ENCODE data around the gene MED14. TPM values are rescaled to one million over a fixed set of nuclear protein-coding genes. Genes with fewer than 3 reads are reported as not detected.
"Not testable (repeated sequence)": the region's sequence is repeated elsewhere in the genome, so short reads cannot be mapped to it uniquely, and the experiment has no call there.

The MED14 gene
- 10 to 100 TPM; 38.8 to 41.4 TPM for total RNA-seq

- Mint-ChIP-seq H3K4me3 (peak within 1 kb of the TSS; percentile 85), H3K9me3 (no peaks in the 10 kb centered on the region), H3K27ac (peak within 1 kb of the TSS; percentile 95), H3K36me3 (peaks cover 9% of the 10 kb centered on the region), H3K27me3 (no peaks in the 10 kb centered on the region), H3K4me1 (peaks cover 32% of the 10 kb centered on the region)
- DNase-seq: peak; percentile 94
Measured at GRCh38 chrX:40735325-40736169, at the start of gene MED14. Gene MED14, minus strand, starts transcription at chrX:40735542. Its CDS starts 130 bp downstream, at chrX:40735412.

GRCh38 chrX:40784516-40785151 is 49.3 kb upstream of the MED14 start:
- peaks cover 6% of the 10 kb centered on the region for H3K4me1 Mint-ChIP-seq
- H3K4me3 Mint-ChIP-seq: no peak overlapping the region
- H3K36me3 Mint-ChIP-seq: no peaks in the 10 kb centered on the region
- no peaks in the 10 kb centered on the region for H3K27me3 Mint-ChIP-seq
- H3K9me3 Mint-ChIP-seq: peaks cover 2% of the 10 kb centered on the region
- no peak for DNase-seq
- H3K27ac Mint-ChIP-seq: no peak overlapping the region

- H3K27ac Mint-ChIP-seq, H3K4me1 Mint-ChIP-seq, H3K9me3 Mint-ChIP-seq, H3K4me3 Mint-ChIP-seq, DNase-seq, H3K27me3 Mint-ChIP-seq, H3K36me3 Mint-ChIP-seq: not testable (repeated sequence)
Measured at GRCh38 chrX:40782644-40783259, 47.4 kb upstream of the MED14 start.

GRCh38 chrX:40780951-40781350 is 45.6 kb upstream of the MED14 start:
- H3K27me3 Mint-ChIP-seq: no peaks in the 10 kb centered on the region

GRCh38 chrX:40780082-40780481 is 44.7 kb upstream of the MED14 start:
- H3K4me3 Mint-ChIP-seq: no peak overlapping the region
- no peak overlapping the region for H3K27ac Mint-ChIP-seq
- H3K9me3 Mint-ChIP-seq: peaks cover 2% of the 10 kb centered on the region
- H3K4me1 Mint-ChIP-seq: peaks cover 6% of the 10 kb centered on the region
- H3K36me3 Mint-ChIP-seq: no peaks in the 10 kb centered on the region
- DNase-seq: no peak
- H3K27me3 Mint-ChIP-seq: no peaks in the 10 kb centered on the region

More at GRCh38 chrX:40780951-40781350, 45.6 kb upstream of the MED14 start:
- Mint-ChIP-seq H3K4me3 (no peak overlapping the region), H3K27ac (no peak overlapping the region), H3K9me3 (peaks cover 2% of the 10 kb centered on the region), H3K36me3 (no peaks in the 10 kb centered on the region), H3K4me1 (peaks cover 6% of the 10 kb centered on the region)
- DNase-seq: no peak

GRCh38 chrX:40778861-40779575 is 43.7 kb upstream of the MED14 start:
- Mint-ChIP-seq H3K27ac (no peak overlapping the region), H3K27me3 (no peaks in the 10 kb centered on the region), H3K4me1 (peaks cover 2% of the 10 kb centered on the region), H3K36me3 (no peaks in the 10 kb centered on the region), H3K9me3 (peaks cover 2% of the 10 kb centered on the region), H3K4me3 (no peak overlapping the region)
- DNase-seq: no peak

GRCh38 chrX:40773809-40774208 is 38.5 kb upstream of the MED14 start:
- no peak for DNase-seq
- Mint-ChIP-seq H3K27ac (no peak overlapping the region), H3K27me3 (no peaks in the 10 kb centered on the region), H3K4me1 (no peaks in the 10 kb centered on the region), H3K36me3 (no peaks in the 10 kb centered on the region), H3K4me3 (no peak overlapping the region), H3K9me3 (no peaks in the 10 kb centered on the region)

GRCh38 chrX:40773188-40773587 is 37.8 kb upstream of the MED14 start:
- no peaks in the 10 kb centered on the region for H3K36me3 Mint-ChIP-seq
- no peaks in the 10 kb centered on the region for H3K4me1 Mint-ChIP-seq
- H3K27ac Mint-ChIP-seq: no peak overlapping the region
- no peak overlapping the region for H3K4me3 Mint-ChIP-seq
- DNase-seq: no peak
- no peaks in the 10 kb centered on the region for H3K27me3 Mint-ChIP-seq
- H3K9me3 Mint-ChIP-seq: no peaks in the 10 kb centered on the region

GRCh38 chrX:40772290-40772689 is 36.9 kb upstream of the MED14 start:
- no peaks in the 10 kb centered on the region for H3K9me3 Mint-ChIP-seq
- DNase-seq: no peak
- no peaks in the 10 kb centered on the region for H3K36me3 Mint-ChIP-seq
- H3K27me3 Mint-ChIP-seq: no peaks in the 10 kb centered on the region
- no peak overlapping the region for H3K4me3 Mint-ChIP-seq
- no peak overlapping the region for H3K27ac Mint-ChIP-seq
- no peaks in the 10 kb centered on the region for H3K4me1 Mint-ChIP-seq

GRCh38 chrX:40761762-40762161 is 26.4 kb upstream of the MED14 start:
- no peak for DNase-seq
- H3K27ac Mint-ChIP-seq: no peak overlapping the region
- no peaks in the 10 kb centered on the region for H3K36me3 Mint-ChIP-seq
- H3K4me3 Mint-ChIP-seq: no peak overlapping the region
- H3K4me1 Mint-ChIP-seq: no peaks in the 10 kb centered on the region
- H3K27me3 Mint-ChIP-seq: no peaks in the 10 kb centered on the region
- no peaks in the 10 kb centered on the region for H3K9me3 Mint-ChIP-seq

GRCh38 chrX:40759374-40759773 is 24.0 kb upstream of the MED14 start:
- Mint-ChIP-seq H3K36me3 (no peaks in the 10 kb centered on the region), H3K9me3 (no peaks in the 10 kb centered on the region), H3K27me3 (no peaks in the 10 kb centered on the region), H3K27ac (no peak overlapping the region), H3K4me3 (no peak overlapping the region), H3K4me1 (no peaks in the 10 kb centered on the region)
- no peak for DNase-seq

- Mint-ChIP-seq H3K27ac (no peak overlapping the region), H3K4me3 (no peak overlapping the region), H3K4me1 (no peaks in the 10 kb centered on the region), H3K27me3 (no peaks in the 10 kb centered on the region), H3K36me3 (no peaks in the 10 kb centered on the region), H3K9me3 (peaks cover 2% of the 10 kb centered on the region)
- no peak for DNase-seq
Measured at GRCh38 chrX:40757058-40757457, 21.7 kb upstream of the MED14 start.

GRCh38 chrX:40755291-40756249 is 20.2 kb upstream of the MED14 start:
- Mint-ChIP-seq H3K9me3 (peaks cover 3% of the 10 kb centered on the region), H3K36me3 (peaks cover 2% of the 10 kb centered on the region), H3K27me3 (no peaks in the 10 kb centered on the region), H3K27ac (no peak overlapping the region), H3K4me3 (no peak overlapping the region), H3K4me1 (no peaks in the 10 kb centered on the region)
- no peak for DNase-seq

Data from activated naive CD8-positive, alpha-beta T cell treated with anti-CD3 and anti-CD28 coated beads for 36 hours (primary cell).